ENCODE data around the gene PCTP. TPM values are rescaled to one million over a fixed set of nuclear protein-coding genes. Genes with fewer than 3 reads are reported as not detected.

Gene PCTP
- total RNA-seq, 1 experiment from 2014 or later, result 17.1 TPM

GRCh38 chr17:55722742-55723487 lies 27.9 kb upstream of the PCTP start, which contains the start of gene TMEM100:
TMEM100 (minus strand) TSS chr17:55722864; CDS start chr17:55721070, 1,794 bp downstream.
- no peak within 1 kb of the TSS for H4K8ac ChIP-seq (replicated peaks; ENCODE audit: insufficient read length, low read depth, low read length)
- no peak within 1 kb of the TSS for H3K14ac ChIP-seq (ENCODE audit: insufficient read depth, low read length)
- no peaks in the 10 kb centered on the region for H4K20me1 ChIP-seq (ENCODE audit: control insufficient read depth, insufficient read depth, insufficient read length)
- no peak within 1 kb of the TSS for H3K23ac ChIP-seq (ENCODE audit: insufficient read length, low read depth, low read length)
- H2BK12ac ChIP-seq (ENCODE audit: insufficient read length, low read depth, low read length), result no peak within 1 kb of the TSS
- H3K4me1 ChIP-seq (ENCODE audit: insufficient read depth, low read length), result peaks cover 2% of the 10 kb centered on the region; the same call in 1 of the 2 replicates
- Mint-ChIP-seq H3K9me3 (no peaks in the 10 kb centered on the region), H3K4me1 (peaks cover 32 to 36% of the 10 kb centered on the region in 2 experiments), H3K27me3 (ENCODE audit: low read depth) (peaks cover 2% of the 10 kb centered on the region; the same call in 1 of the 2 replicates), H3K27ac (peak within 1 kb of the TSS in 1 of 3 experiments; percentile 50; a peak in 2 of 7 replicates), H3K4me3 (peak within 1 kb of the TSS; percentile 47 to 71), H3K36me3 (ENCODE audit: insufficient read depth in 1 of 3, low read depth in 3 of 3) (no peaks in the 10 kb centered on the region)
- no peak within 1 kb of the TSS for H2BK20ac ChIP-seq (ENCODE audit: low read depth, low read length, poor library complexity, severe bottlenecking)
- TF ChIP-seq CTCF (conservative IDR thresholded peaks at IDR 0.05), result no peak
- DNase-seq, result no peak
- H3K56ac ChIP-seq (ENCODE audit: insufficient read length, low read depth, low read length), result no peak within 1 kb of the TSS
- H4K91ac ChIP-seq (ENCODE audit: insufficient read length, low read depth, low read length), result no peak within 1 kb of the TSS
- peak within 1 kb of the TSS; percentile 32 for H3K9ac ChIP-seq (ENCODE audit: extremely low read depth, insufficient read length, low read length)
- peak within 1 kb of the TSS; percentile 88 for H2AFZ ChIP-seq (ENCODE audit: low read length)
- no peaks in the 10 kb centered on the region for H3K27me3 ChIP-seq (ENCODE audit: insufficient read depth, low read length)
- no peaks in the 10 kb centered on the region for H3K79me1 ChIP-seq (ENCODE audit: insufficient read depth, low read depth, low read length, poor library complexity, severe bottlenecking)
- no peak within 1 kb of the TSS for H2BK120ac ChIP-seq (ENCODE audit: low read depth, low read length, poor library complexity, severe bottlenecking)
- WGBS (ENCODE audit: extremely low coverage, insufficient read length, low lambda C conversion rate), result no CpG with 5 or more reads among the region's 12 CpGs
- no peak within 1 kb of the TSS for H3K4ac ChIP-seq (ENCODE audit: low read depth, low read length)
- H3K27ac ChIP-seq (ENCODE audit: insufficient read length, low read depth, low read length), result no peak within 1 kb of the TSS
- no peaks in the 10 kb centered on the region for H3K79me2 ChIP-seq (ENCODE audit: insufficient read depth, low read length)
- peak within 1 kb of the TSS; percentile 47 for H3K4me2 ChIP-seq (ENCODE audit: insufficient read depth, insufficient read length, low read length)
- no peaks in the 10 kb centered on the region for H3K23me2 ChIP-seq (ENCODE audit: insufficient read length, low read depth, low read length, poor library complexity, severe bottlenecking)
- no peak within 1 kb of the TSS for H3K18ac ChIP-seq (ENCODE audit: insufficient read length, low read depth, low read length)
- no peak within 1 kb of the TSS for H2BK15ac ChIP-seq (ENCODE audit: low read depth, low read length)
- H4K5ac ChIP-seq (ENCODE audit: insufficient read length, low read depth, low read length), result no peak within 1 kb of the TSS
- H3K9me3 ChIP-seq (ENCODE audit: control insufficient read depth, low read depth, low read length), result no peaks in the 10 kb centered on the region
- no peak within 1 kb of the TSS for H3T11ph ChIP-seq (ENCODE audit: low read length)
- no peak within 1 kb of the TSS for H2AK5ac ChIP-seq (ENCODE audit: insufficient read length, low read length)
- H2BK5ac ChIP-seq (ENCODE audit: insufficient read length, low read length), result no peak within 1 kb of the TSS
